NCI-H1417 treated with DMSO at 0.1 percent for 48 hours (cell line): Measurements from ENCODE around the gene ZNF746.
A peak's percentile ranks its signal among the peaks of the same experiment; 100 is the strongest.

ENCODE experiments used
- DNase-seq: peaks from one replicate; lab custom pipeline; 2025; lab: John Stamatoyannopoulos, UW

The ZNF746 gene

GRCh38 chr7:149427096-149427680, 70.4 kb downstream of the ZNF746 start:
- no peak for DNase-seq

GRCh38 chr7:149423449-149424110, 74.0 kb downstream of the ZNF746 start:
- peak; percentile 50 for DNase-seq

DNA sequence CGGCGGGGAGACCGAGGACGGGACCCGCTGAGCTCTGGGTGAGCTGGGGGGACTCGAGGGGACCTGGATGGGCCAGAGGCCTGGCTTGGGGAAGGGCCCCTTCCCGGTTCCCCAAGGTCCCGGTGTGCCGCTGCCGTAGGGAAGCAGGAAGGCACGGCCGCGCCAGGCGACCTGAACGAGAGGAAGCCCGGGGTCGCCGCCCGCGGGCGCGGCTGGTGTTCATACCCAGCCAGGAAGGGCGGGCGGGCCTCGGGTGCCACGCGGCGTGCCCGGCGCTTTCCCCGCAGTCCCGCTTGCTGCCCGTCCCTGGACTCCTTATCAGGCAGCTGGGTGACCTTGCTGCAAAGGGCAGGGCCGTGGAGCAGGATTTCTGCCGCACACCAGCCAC, 74.7 kb downstream of the ZNF746 start:
- DNase-seq: no peak
